NCI-H1930 (cell line): ENCODE measurements around the gene WNT7A.

Experiments
- DNase-seq, 2 experiments: peaks; one replicate each; lab custom pipeline; 2025; lab: John Stamatoyannopoulos, UW

WNT7A gene

GRCh38 chr3:13844911-13845310 lies 35.0 kb downstream of the WNT7A start:
- no peak for DNase-seq

DNA sequence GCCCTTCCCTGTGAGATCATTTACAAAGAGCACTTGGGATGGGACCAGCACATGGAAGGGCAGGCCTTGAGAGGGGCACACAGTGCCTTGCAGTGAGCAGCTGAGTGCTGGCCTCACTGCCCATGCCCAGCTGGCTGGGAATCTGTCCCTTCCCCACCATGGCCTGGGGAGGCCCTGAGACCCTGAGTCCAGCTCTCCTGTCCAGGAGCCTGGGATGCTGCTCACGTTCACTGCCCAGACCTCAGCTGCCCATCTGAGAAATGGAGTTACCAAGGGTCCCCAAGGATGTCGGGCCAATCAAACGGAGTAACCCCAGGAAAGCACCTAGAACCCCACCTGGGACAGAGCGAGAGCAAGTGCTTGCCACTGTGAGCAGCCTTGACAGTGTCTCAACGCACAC lies 35.6 kb downstream of the WNT7A start:
- no peak for DNase-seq

DNA sequence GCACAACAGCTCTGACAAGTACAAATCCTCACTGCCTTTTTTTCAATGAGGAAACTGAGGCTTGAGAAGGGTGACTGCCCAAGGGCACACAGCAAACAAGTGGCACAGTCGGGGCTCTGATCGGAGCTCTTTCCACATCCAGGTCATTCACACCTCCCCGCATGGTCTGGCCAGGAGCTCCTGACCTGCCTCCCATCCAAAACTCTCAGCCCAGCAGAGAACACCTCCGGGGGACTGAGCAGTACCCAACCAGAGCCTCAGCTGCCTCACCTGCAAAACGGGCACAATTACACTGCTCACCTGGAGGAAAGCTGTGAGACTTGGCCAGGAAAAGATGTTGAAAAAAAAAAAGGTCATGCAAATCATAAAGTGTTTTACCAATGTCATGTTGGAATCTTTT lies 36.5 kb downstream of the WNT7A start:
- DNase-seq: no peak

DNA sequence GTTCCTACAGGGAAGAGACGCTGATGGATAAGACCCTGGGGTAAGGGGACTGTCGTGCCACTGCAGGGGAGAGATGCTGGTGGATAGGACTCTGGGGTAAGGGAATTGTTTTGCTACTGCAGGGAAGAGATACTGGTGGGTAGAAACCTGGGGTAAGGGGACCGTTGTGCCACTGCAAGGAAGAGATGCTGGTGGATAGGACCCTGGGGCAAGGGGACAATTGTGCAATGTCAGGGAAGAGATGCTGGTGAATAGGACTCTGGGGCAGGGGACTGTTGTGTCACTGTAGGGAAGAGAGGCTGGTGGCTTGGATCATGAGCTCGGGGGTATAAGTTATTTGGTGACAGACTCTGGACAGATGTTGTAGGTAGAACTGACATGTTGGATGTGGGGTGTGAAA lies 37.6 kb downstream of the WNT7A start:
- no peak for DNase-seq

- no peak for DNase-seq
Measured at GRCh38 chr3:13841826-13842225, 38.0 kb downstream of the WNT7A start.

GRCh38 chr3:13841141-13841540 lies 38.7 kb downstream of the WNT7A start:
- no peak for DNase-seq

DNA sequence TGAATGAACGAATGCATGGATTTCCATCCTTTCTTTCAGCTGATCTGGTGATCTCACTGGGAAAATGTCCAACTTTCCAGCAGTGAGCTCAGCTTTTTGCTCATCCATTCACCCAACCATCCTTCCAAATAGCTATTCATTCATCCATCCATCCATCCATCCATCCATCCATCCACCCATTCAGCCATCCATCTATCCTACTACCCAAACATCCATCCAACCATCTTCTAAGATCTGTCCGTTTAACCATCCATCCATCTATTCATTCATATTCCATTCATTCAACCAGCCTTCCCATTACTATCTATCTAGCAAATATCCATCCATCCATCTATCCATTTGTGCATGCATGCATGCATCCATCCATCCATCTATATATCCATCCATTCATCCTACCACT lies 39.4 kb downstream of the WNT7A start:
- no peak for DNase-seq

GRCh38 chr3:13839726-13840340 lies 40.0 kb downstream of the WNT7A start:
- no peak for DNase-seq

DNA sequence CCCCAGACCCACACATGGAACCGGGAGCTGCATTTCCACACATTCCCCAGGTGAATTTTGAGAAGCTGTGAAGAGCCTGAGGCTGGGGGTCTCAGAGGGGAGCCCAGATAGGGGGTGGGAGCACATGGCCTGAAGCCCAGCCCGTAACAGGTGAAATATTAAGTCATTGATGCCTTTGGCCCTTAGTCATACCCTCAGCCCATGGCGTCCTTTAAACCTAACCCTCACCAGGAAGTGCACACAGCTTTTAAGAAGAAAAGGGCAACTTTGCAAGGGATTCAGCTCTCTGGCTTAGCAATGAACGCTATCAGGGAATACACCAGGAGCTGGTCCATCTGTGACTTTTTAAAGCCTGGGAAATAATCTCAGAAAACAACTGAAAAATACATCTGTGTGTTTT lies 40.6 kb downstream of the WNT7A start:
- DNase-seq: no peak

GRCh38 chr3:13838421-13838820 lies 41.5 kb downstream of the WNT7A start:
- DNase-seq: no peak

- DNase-seq: no peak
Measured at GRCh38 chr3:13837751-13838150, 42.1 kb downstream of the WNT7A start.

DNA sequence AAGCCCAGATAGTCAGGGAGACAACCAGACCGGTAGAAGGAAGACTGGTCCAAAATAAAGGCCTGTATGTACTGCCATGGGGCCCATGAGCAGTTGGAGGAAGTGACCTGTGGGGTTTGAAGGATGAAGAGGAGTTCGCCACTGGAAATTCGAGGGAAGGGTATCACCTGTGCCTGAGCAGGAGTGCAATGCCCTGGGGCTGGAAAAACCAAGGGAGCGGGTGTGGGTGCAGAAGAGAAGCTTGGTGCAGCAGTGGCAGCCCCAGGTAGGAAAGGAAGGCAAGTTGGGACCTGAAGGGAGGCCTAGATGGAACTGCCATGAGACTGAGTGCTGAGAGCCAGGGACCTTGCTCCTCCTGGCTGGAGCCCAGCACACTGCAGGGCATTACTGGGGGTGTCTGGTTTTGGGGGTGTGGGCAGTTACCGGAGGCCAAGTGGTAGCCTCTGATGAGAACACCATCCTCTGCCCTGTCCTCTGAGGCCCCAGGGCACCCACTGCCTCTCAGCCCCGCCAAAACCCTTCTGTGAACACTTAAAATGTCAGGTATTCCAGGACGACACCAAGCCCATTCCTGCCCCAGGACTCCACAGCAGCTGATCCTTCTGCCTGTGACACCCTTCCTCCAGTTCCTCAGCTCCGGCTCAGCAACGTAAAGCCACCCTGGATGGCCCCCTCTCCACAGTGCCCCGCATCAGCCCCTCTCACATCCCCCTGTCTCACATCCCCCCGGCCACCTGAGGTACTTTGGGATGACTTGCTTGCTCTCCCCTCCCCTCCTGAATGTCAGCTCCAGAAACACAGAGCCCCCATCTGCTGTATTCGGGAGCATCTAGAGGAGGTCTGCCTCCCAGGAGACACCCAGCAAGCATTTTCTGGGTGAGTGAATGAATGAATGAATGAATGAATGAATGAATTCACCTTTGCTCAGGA lies 42.9 kb downstream of the WNT7A start:
- DNase-seq: no peak

- no peak for DNase-seq
Measured at GRCh38 chr3:13835246-13835645, 44.6 kb downstream of the WNT7A start.

- DNase-seq: no peak
Measured at GRCh38 chr3:13834258-13835035, 45.4 kb downstream of the WNT7A start.

GRCh38 chr3:13833506-13834257 lies 46.2 kb downstream of the WNT7A start:
- no peak for DNase-seq

DNA sequence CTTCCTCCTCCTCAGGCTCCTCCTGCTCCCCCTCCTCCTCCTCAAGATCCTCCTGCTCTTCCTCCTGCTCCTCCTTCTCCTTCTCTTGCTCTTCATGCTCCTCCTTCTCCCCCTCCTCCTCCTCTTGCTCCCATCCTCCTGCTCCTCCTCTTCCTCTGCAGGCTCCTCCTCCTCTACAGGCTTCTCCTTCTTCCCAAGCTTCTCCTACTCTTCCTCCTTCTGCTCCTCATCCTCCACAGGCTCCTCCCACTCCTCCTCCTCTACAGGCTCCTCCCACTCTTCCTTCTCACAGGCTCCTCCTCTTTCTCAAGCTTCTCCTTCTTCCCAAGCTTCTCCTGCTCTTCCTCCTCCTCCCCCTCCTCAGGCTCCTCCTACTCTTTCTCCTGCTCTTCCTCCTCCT lies 47.7 kb downstream of the WNT7A start:
- DNase-seq: no peak

DNA sequence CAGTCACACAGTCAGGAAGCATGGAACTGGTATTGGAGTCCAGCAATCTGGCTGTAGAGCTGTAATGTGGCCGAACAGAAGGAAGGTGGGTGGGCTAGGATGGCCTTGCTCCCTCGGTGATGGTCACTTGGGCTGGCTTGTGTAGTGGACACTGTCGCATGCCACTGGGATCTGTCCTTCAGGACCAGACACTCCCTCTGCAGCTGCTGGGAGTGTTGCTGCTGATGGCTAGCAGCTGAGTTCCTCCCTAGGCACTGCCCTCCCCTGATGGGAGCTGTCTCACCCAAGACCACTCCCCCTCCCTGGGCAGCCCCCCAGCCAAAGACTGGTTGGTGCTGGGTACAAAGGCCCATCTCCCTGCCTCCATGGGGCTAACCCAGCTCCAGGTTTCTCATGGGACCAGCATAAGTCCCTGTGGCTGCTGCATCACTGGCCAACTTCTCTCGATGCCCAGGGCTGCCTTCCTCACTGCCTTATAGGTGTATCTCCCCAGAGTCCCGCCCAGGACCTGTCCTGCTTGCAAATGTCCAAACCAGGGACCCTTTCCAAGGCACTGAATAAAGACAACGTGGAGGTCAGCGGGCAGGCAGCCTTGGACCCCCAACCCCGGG lies 48.4 kb downstream of the WNT7A start:
- no peak for DNase-seq

GRCh38 chr3:13829311-13829710 lies 50.6 kb downstream of the WNT7A start:
- no peak for DNase-seq

DNA sequence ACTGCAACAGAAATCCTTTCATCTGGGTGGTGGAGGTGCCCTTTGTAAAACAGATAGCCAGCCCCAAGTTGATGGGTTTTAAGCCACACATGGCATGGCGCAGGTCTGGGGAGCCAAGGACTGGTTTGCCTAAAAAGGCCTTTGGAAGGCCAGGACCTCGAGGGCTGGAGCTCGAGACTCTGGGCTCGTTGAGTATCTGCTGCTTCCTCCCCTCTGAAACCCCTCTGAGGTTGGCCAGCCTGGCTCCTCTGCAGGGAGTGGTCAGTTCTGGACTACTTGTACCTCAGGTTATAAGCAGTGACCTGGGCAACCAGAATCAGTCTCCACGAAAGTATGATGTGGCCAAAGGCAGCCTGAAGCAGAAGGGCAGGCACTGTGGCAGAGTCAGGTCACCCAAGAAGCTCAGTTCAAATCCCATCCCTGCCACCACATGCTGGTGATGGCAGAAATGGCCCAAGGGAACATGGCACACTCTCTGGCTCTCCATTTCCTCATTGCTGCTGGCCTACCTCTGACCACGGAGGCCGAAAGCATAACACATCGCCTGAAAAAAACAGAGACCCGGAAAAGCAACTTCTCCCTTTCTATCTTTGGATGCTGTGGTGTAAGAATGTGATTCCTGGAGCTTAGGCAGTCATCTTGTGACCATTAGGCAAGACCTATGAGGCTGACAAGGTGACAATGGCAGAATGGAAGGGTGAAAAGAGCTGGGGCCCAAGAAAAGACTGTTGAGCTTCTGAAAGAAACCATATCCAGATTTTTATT lies 51.2 kb downstream of the WNT7A start:
- DNase-seq: no peak

GRCh38 chr3:13827699-13828098 lies 52.2 kb downstream of the WNT7A start:
- DNase-seq: no peak

DNA sequence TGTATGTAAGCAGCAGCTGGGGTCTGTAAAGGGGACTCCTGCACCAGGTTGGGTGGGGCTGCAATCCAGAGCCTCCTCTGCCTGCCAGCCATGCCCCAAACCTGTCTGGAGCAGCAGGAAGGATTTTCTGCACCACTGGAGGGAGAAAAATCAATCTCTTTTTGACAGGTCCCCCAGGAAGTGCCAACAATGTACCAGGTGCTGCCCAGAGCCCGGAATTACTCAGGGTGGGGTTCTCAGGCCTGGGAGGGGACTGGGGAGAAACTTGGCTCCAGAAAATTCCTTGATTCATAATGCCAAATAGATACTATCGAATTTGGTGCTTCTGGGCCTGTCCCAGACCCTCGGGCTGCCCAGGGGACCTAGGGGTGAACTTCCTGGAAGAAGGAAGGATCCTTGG lies 52.6 kb downstream of the WNT7A start:
- DNase-seq: no peak
